GM18951 (cell line): ENCODE results near the gene AUTS2.
"Not testable (repeated sequence)": the region's sequence is repeated elsewhere in the genome, so short reads cannot be mapped to it uniquely, and the experiment has no call there.

ENCODE experiments used
- POLR2A ChIP-seq: IDR thresholded peaks from 4 replicates; pipeline ENCODE4 v1.6.1; 2011; ENCODE audit warnings: mild to moderate bottlenecking; ENCODE audit not compliant: insufficient read length, insufficient read depth; ENCODE audit errors: extremely low read depth
- in situ Hi-C: fragments of 300-500 bp; cut with MboI; formaldehyde crosslinking; loops from one replicate; pipeline ENCODE4 v1.12.0; 2022; ENCODE audit warnings: low sequenced_read_pairs, mixed read lengths, inconsistent platforms; ENCODE audit not compliant: unreplicated experiment

AUTS2 gene

GRCh38 chr7:69770613-69771012, 172.3 kb downstream of the AUTS2 start:
- no peak for TF ChIP-seq POLR2A
- in situ Hi-C loops, result no loop called here

GRCh38 chr7:69772718-69773436, 174.6 kb downstream of the AUTS2 start:
- TF ChIP-seq POLR2A, result no peak
- in situ Hi-C loops, result no loop called here

GRCh38 chr7:69773535-69774225, 175.4 kb downstream of the AUTS2 start:
- in situ Hi-C loops, result no loop called here
- no peak for TF ChIP-seq POLR2A

- in situ Hi-C loops, result no loop called here
- no peak for TF ChIP-seq POLR2A
Measured at GRCh38 chr7:69775231-69775771, 177.0 kb downstream of the AUTS2 start.

GRCh38 chr7:69776611-69777010, 178.3 kb downstream of the AUTS2 start:
- in situ Hi-C loops, result no loop called here
- no peak for TF ChIP-seq POLR2A

GRCh38 chr7:69778138-69778537, 179.9 kb downstream of the AUTS2 start:
- in situ Hi-C loops, result no loop called here
- TF ChIP-seq POLR2A, result no peak

GRCh38 chr7:69780379-69780778, 182.1 kb downstream of the AUTS2 start:
- no peak for TF ChIP-seq POLR2A
- in situ Hi-C loops, result no loop called here

GRCh38 chr7:69781412-69781846, 183.2 kb downstream of the AUTS2 start:
- TF ChIP-seq POLR2A, result no peak
- in situ Hi-C loops, result no loop called here

GRCh38 chr7:69782917-69783684, 184.8 kb downstream of the AUTS2 start:
- in situ Hi-C loops, result no loop called here
- TF ChIP-seq POLR2A, result no peak

GRCh38 chr7:69786130-69786529, 187.9 kb downstream of the AUTS2 start:
- in situ Hi-C loops, result not testable (repeated sequence)

GRCh38 chr7:69786730-69787395, 188.6 kb downstream of the AUTS2 start:
- in situ Hi-C loops, result no loop called here
- no peak for TF ChIP-seq POLR2A

GRCh38 chr7:69787736-69788431, 189.6 kb downstream of the AUTS2 start:
- in situ Hi-C loops, result no loop called here
- TF ChIP-seq POLR2A, result no peak
